ENCODE measurements around the gene ZNF771. TPM values are rescaled to one million over a fixed set of nuclear protein-coding genes. Genes with fewer than 3 reads are reported as not detected.

Gene ZNF771
- 1 to 10 TPM; 3.8 to 4.0 TPM for total RNA-seq

GRCh38 chr16:30407102-30407803, at the start of gene ZNF771:
Gene ZNF771 (plus strand): TSS chr16:30407606. CDS start chr16:30408054, 448 bp downstream.
- intact Hi-C loops (cut with DNase I, micrococcal nuclease), result loop anchor here (1.0 to 10.0 kb wide), 13 partner anchors 12 to 342 kb away; partner anchors contain the start of genes ALDOA (in 2 of the 2), TBC1D10B (in 2 of the 2), CD2BP2 (in 1 of the 2) and GDPD3 (in 1 of the 2)
- Mint-ChIP-seq H3K4me3 (peak within 1 kb of the TSS; percentile 79), H3K27ac (peak within 1 kb of the TSS; percentile 97), H3K27me3 (peaks cover 2% of the 10 kb centered on the region), H3K36me3 (ENCODE audit: low read depth) (peaks cover 7% of the 10 kb centered on the region), H3K9me3 (ENCODE audit: low read depth) (no peaks in the 10 kb centered on the region), H3K4me1 (peaks cover 26% of the 10 kb centered on the region)
- POLR2A ChIA-PET, result interaction anchor here (0.5 to 2.1 kb wide), 15 partner anchors 11 to 446 kb away, joined by 3 to 9 read pairs (median 3); partner anchors contain the start of genes DCTPP1, PPP4C, SEPTIN1 and ZNF48
- ATAC-seq (peak; percentile 85), DNase-seq (peak; percentile 95)
- CTCF ChIA-PET, result interaction anchor here (0.6 to 2.2 kb wide), 17 partner anchors 9 to 333 kb away, joined by 3 to 10 read pairs (median 3); partner anchors contain the start of genes DCTPP1, ZNF48 and ZNF689

DNA sequence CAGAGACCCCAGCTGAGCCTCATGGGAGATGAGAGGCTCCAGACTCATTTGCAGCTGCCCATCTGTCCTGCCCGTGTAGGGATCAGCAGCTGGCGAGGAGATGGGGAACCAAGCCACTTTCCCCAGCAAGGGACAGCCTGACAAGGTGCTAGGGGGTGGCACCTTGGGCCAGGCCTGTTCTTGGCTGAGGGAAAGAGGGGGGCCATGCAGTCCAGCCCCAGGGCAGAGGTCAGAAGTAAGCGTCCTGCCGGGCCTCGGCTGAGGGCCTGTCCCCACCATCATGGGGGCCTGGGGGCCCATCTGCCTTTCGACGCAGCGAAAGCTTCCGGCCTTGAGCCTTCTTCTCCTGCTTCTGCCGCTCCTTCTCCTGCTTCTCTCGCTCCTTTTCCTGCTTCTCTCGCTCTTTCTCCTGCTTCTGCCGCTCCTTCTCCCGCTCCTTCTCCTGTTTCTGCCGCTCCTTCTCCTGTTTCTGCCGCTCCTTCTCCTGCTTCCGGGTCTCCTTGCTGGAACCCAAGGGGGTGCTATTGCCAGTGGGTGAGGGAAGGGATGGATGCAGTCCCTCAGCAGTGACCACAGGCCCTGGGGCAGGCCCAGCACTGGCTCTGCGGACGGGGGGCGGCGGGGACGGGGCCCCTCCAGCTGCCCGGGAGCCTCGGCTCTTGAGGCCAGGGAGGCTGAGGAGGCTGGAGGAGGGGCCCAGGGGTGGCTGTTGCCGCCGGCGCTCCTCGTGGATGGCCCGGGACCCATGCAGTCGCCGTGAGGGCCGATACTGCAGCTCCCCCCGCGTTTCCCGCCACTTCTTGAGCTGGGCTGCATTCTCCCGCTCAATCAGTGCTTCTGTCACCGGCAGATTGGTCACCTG, 49.5 kb upstream of the ZNF771 start:
- H3K36me3 Mint-ChIP-seq (ENCODE audit: low read depth), result peaks cover 23% of the 10 kb centered on the region
- H3K9me3 Mint-ChIP-seq (ENCODE audit: low read depth), result no peaks in the 10 kb centered on the region
- H3K27ac Mint-ChIP-seq, result no peak overlapping the region
- no peak overlapping the region for H3K4me3 Mint-ChIP-seq
- peaks cover 20% of the 10 kb centered on the region for H3K4me1 Mint-ChIP-seq
- DNase-seq (no peak), ATAC-seq (no peak)
- H3K27me3 Mint-ChIP-seq, result no peaks in the 10 kb centered on the region
- ChIA-PET POLR2A (interaction anchor here (0.7 kb wide), 1 partner anchor 258 kb away, joined by 5 read pairs; no protein-coding TSS in a partner anchor), CTCF (no interaction called here)
- intact Hi-C loops (cut with DNase I, micrococcal nuclease), result no loop called here

DNA sequence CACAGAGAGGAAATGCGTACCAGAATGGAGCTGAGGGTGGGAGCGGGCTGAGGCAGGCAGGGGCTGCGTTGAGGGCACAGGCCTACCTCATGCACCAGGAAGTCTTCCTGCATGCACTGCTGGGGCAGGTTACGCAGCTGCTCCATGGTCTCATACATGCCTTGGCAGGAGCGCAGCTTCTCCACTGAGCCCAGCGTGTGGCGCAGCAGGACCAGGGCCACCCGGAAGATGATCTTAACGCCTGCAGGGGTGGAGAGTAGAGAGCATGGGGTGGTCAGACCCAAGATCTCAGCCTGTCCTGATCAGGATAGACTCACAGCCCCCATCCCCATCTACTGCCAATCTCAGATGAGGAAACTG, 48.8 kb upstream of the ZNF771 start:
- Mint-ChIP-seq H3K36me3 (ENCODE audit: low read depth) (peaks cover 22% of the 10 kb centered on the region), H3K4me3 (no peak overlapping the region), H3K9me3 (ENCODE audit: low read depth) (no peaks in the 10 kb centered on the region), H3K27me3 (no peaks in the 10 kb centered on the region), H3K4me1 (peaks cover 18% of the 10 kb centered on the region), H3K27ac (no peak overlapping the region)
- ChIA-PET CTCF (no interaction called here), POLR2A (no interaction called here)
- intact Hi-C loops (cut with DNase I, micrococcal nuclease), result no loop called here
- ATAC-seq, result no peak
- no peak for DNase-seq

DNA sequence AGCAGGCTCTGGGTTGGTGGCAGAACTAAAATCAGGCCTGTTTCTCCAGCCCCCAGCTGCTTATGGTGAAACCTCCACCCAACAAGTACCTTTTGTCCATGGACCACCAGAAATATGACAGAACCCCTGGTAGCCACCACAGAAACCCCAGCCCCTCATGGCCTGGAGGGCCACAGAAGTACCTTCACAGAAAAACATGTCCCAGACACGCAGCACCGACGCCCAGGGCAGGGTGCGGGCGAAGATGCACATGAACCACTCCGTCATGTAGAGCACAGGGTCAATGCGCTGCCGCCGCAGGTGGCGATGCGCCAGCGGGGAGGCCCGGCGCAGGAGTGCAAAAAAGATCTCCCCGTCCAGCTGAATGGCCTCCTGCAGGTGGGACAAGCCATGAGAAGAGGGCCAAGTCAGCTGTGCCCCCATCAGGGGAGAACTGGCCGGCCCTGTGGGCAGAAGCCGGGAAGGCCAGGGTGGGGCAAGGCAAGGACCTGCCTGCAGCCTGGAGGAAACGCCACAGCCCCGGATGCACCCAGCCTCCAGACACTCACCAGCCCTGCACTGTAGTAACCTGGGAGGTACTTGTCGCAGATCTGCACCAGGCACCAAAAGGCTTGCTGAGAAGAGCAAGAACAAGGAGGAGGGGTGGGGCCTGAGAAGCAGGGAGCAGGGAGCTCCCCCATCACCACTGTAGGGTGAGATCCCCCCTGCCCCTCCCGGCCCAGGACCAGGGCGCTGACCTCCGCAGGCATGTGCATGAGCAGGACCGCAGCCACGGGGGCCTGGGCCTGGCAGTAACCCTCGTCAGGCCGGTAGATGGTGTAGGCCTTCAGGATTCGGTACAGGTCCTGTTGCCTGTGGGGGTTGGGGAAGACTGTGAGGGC, 48.2 kb upstream of the ZNF771 start:
- ChIA-PET CTCF (interaction anchor here (0.5 to 1.5 kb wide), 3 partner anchors 10 to 152 kb away, joined by 3 to 5 read pairs (median 3); no protein-coding TSS in a partner anchor), POLR2A (no interaction called here)
- no peak for DNase-seq
- ATAC-seq, result no peak
- Mint-ChIP-seq H3K27ac (no peak overlapping the region), H3K4me1 (peaks cover 11% of the 10 kb centered on the region), H3K36me3 (ENCODE audit: low read depth) (peaks cover 20% of the 10 kb centered on the region), H3K4me3 (no peak overlapping the region), H3K27me3 (no peaks in the 10 kb centered on the region), H3K9me3 (ENCODE audit: low read depth) (no peaks in the 10 kb centered on the region)
- intact Hi-C loops (cut with DNase I, micrococcal nuclease), result no loop called here

DNA sequence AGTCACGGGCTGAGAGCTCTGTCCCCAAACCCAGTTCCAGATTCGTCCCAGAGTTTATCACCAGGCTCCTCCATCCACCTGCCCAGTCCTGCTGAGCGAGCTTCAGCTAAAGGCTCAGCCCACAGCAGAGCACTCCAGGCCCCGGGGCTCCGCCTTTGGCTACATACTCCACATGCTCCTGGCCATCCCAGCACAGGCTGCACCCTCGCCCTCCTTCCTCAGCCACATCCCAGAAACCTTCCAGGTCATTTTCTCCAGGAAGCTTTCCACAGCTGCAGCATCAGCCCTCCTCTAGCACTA, 47.6 kb upstream of the ZNF771 start:
- Mint-ChIP-seq H3K36me3 (ENCODE audit: low read depth) (peaks cover 17% of the 10 kb centered on the region), H3K27ac (no peak overlapping the region), H3K4me3 (no peak overlapping the region), H3K27me3 (no peaks in the 10 kb centered on the region), H3K4me1 (peaks cover 8% of the 10 kb centered on the region), H3K9me3 (ENCODE audit: low read depth) (no peaks in the 10 kb centered on the region)
- ATAC-seq, result no peak
- CTCF ChIA-PET, result interaction anchor here (0.5 to 1.5 kb wide), 3 partner anchors 9 to 151 kb away, joined by 3 to 5 read pairs (median 3); no protein-coding TSS in a partner anchor
- DNase-seq, result no peak
- POLR2A ChIA-PET, result no interaction called here
- intact Hi-C loops (cut with DNase I, micrococcal nuclease), result no loop called here

- no peaks in the 10 kb centered on the region for H3K9me3 Mint-ChIP-seq (ENCODE audit: low read depth)
- intact Hi-C loops (cut with DNase I, micrococcal nuclease), result no loop called here
- CTCF ChIA-PET, result interaction anchor here (0.6 to 1.5 kb wide), 2 partner anchors 10 to 48 kb away, joined by 3 to 5 read pairs; no protein-coding TSS in a partner anchor
- ATAC-seq (no peak), DNase-seq (no peak)
- no peaks in the 10 kb centered on the region for H3K27me3 Mint-ChIP-seq
- peaks cover 8% of the 10 kb centered on the region for H3K4me1 Mint-ChIP-seq
- no peak overlapping the region for H3K27ac Mint-ChIP-seq
- POLR2A ChIA-PET, result no interaction called here
- H3K36me3 Mint-ChIP-seq (ENCODE audit: low read depth), result peaks cover 22% of the 10 kb centered on the region
- H3K4me3 Mint-ChIP-seq, result no peak overlapping the region
Observed at GRCh38 chr16:30361180-30361579, 46.2 kb upstream of the ZNF771 start.

GRCh38 chr16:30365200-30365599, 42.2 kb upstream of the ZNF771 start:
- peaks cover 43% of the 10 kb centered on the region for H3K36me3 Mint-ChIP-seq (ENCODE audit: low read depth)
- intact Hi-C loops (cut with DNase I, micrococcal nuclease), result no loop called here
- no peaks in the 10 kb centered on the region for H3K27me3 Mint-ChIP-seq
- peaks cover 28% of the 10 kb centered on the region for H3K4me1 Mint-ChIP-seq
- CTCF ChIA-PET, result interaction anchor here (0.7 kb wide), 2 partner anchors 14 to 105 kb away, joined by 3 read pairs; no protein-coding TSS in a partner anchor
- H3K9me3 Mint-ChIP-seq (ENCODE audit: low read depth), result no peaks in the 10 kb centered on the region
- ATAC-seq, result no peak
- POLR2A ChIA-PET, result no interaction called here
- no peak for DNase-seq
- H3K27ac Mint-ChIP-seq, result no peak overlapping the region
- H3K4me3 Mint-ChIP-seq, result no peak overlapping the region

- Mint-ChIP-seq H3K4me1 (peaks cover 33% of the 10 kb centered on the region), H3K4me3 (peak overlapping the region; percentile 89), H3K27me3 (no peaks in the 10 kb centered on the region), H3K27ac (no peak overlapping the region), H3K9me3 (ENCODE audit: low read depth) (no peaks in the 10 kb centered on the region), H3K36me3 (ENCODE audit: low read depth) (peaks cover 40% of the 10 kb centered on the region)
- CTCF ChIA-PET, result interaction anchor here (0.6 to 1.4 kb wide), 2 partner anchors 43 to 264 kb away, joined by 3 to 4 read pairs; no protein-coding TSS in a partner anchor
- intact Hi-C loops (cut with DNase I, micrococcal nuclease), result no loop called here
- POLR2A ChIA-PET, result no interaction called here
- DNase-seq, result no peak
- no peak for ATAC-seq
Observed at GRCh38 chr16:30366511-30366910, 40.9 kb upstream of the ZNF771 start.

- Mint-ChIP-seq H3K36me3 (ENCODE audit: low read depth) (peaks cover 36% of the 10 kb centered on the region), H3K27ac (peak overlapping the region; percentile 79)
- no peak for DNase-seq
Observed at GRCh38 chr16:30367349-30368009, 39.9 kb upstream of the ZNF771 start.

GRCh38 chr16:30368122-30368791, 39.1 kb upstream of the ZNF771 start:
- POLR2A ChIA-PET, result no interaction called here
- no peaks in the 10 kb centered on the region for H3K27me3 Mint-ChIP-seq
- H3K4me1 Mint-ChIP-seq, result peaks cover 41% of the 10 kb centered on the region
- H3K27ac Mint-ChIP-seq, result peak overlapping the region; percentile 79
- CTCF ChIA-PET, result interaction anchor here (0.7 to 1.5 kb wide), 4 partner anchors 8 to 221 kb away, joined by 3 to 9 read pairs (median 6); no protein-coding TSS in a partner anchor
- intact Hi-C loops (cut with DNase I, micrococcal nuclease), result no loop called here
- DNase-seq (no peak), ATAC-seq (no peak)
- peak overlapping the region; percentile 89 for H3K4me3 Mint-ChIP-seq
- H3K9me3 Mint-ChIP-seq (ENCODE audit: low read depth), result no peaks in the 10 kb centered on the region
- H3K36me3 Mint-ChIP-seq (ENCODE audit: low read depth), result peaks cover 32% of the 10 kb centered on the region

More at GRCh38 chr16:30367349-30368009, 39.9 kb upstream of the ZNF771 start:
- no peak for ATAC-seq
- H3K9me3 Mint-ChIP-seq (ENCODE audit: low read depth), result no peaks in the 10 kb centered on the region
- H3K4me3 Mint-ChIP-seq, result peak overlapping the region; percentile 89
- no peaks in the 10 kb centered on the region for H3K27me3 Mint-ChIP-seq
- peaks cover 40% of the 10 kb centered on the region for H3K4me1 Mint-ChIP-seq
- intact Hi-C loops (cut with DNase I, micrococcal nuclease), result no loop called here
- ChIA-PET CTCF (interaction anchor here (0.6 to 1.4 kb wide), 2 partner anchors 42 to 321 kb away, joined by 4 to 5 read pairs; no protein-coding TSS in a partner anchor), POLR2A (no interaction called here)

All from activated CD4-positive, alpha-beta T cell treated with anti-CD3 and anti-CD28 coated beads for 36 hours (primary cell).